Measurements from ENCODE around the gene THRB.

DNA sequence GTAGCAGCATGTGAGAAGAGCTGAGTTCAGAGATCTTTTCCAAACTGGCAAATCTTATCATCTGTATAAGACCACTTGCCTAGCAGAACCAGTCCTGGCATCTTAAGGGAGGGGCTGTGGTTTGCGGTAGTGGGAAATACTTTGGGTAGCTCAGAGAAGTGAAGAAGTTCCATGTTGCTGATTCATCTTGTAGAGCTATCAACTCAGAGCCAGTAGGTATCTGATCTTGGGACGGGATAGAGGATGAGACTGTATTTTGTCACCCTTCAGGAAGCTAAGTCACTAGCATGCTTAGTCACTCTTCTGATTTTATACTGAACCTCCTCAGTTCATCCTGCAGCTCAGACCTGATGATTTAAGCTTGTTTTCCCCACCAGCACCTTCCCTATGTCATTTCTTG lies 338.2 kb downstream of the THRB start:
- TF ChIP-seq CTCF (conservative IDR thresholded peaks at IDR 0.05) (no peak), EZH2 (IDR thresholded peaks at IDR 0.05; ENCODE audit: low read depth) (no peak)
